ENCODE measurements around the gene EGR2.

The EGR2 gene

DNA sequence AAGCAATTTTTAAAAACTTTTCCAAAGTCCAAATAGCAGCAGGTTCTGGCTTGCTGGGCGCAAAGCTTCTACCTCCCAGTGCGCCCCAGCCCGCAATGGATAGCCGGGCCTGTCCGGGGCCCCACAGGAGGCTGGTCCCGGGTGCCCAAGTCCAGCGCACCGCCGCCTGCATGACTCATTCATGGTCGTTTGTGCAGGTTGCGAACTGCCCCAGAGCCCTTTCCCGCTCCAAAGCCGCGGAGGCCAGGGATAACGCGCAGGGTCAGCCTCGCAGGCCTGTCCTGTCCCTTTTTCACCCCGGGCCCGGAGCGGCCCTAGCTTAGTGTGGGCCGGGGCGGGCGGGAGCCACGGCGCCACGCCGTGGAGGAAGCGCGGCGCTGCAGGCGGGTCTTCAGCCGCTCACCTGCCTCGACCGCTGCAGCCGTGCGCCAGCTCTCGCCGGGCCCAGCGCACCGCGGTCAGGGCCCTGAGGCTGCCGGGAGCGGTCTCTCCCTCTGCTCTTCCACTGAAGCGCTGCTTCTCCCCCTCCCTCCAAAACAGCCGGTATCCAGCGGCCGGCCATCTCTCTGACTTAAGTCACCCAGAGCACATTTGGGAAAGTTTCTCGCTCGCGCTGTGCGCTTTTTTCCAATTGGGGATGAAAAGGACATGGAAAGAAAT is 1.7 kb upstream of the EGR2 start:
- peak in 1 of 2 donors; percentile 43 for DNase-seq

DNA sequence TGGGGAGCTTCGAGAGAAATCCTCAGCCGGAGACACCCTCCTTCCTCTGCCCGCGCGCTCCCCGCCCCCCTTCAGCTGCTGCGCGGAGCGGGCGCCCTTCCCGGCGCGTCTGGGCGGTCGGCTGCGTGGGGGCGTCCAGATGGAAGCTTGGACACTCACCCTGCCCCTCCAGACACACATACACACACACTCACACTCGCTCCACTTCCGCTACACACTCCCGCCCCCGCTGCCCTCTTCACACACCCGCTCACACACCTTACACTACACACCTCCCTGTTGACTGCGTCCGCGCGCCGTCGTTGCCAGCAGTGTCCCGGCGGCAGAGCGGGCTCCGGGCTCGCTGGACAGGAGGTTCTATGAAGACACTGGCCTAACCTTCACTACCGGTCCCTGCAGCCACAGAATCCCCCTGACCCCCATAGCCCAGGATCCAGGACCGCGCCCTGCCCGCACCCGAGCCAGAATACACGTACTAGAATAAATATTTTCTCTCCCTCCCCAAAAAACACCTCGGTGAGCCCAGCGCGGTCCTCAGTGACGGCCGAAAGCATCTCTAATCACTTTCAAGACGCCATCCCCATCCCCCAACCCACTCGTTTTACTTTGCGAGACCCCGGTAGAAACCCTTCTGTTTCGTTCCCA is 1.1 kb upstream of the EGR2 start:
- DNase-seq: peak in 1 of 2 donors; percentile 37

DNA sequence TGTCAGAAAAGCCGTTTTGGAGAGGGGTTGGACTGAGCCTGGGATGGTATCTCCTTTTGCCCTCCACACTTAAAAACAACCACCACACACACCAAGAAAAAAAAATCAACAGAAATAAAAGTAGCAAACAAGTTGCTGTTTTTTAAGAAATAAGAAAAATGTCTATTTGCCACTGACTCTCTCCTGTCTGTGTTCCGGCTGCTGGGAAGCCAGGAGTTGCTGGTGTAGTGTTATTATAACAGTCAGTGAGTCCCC is 163 bp downstream of the EGR2 start:
- DNase-seq: no peak

- no peak for DNase-seq
These were observed 638 bp downstream of the EGR2 start for GRCh38 chr10:62815381-62816075.

- no peak for DNase-seq
These were observed 1.3 kb downstream of the EGR2 start for GRCh38 chr10:62814756-62815380.

DNA sequence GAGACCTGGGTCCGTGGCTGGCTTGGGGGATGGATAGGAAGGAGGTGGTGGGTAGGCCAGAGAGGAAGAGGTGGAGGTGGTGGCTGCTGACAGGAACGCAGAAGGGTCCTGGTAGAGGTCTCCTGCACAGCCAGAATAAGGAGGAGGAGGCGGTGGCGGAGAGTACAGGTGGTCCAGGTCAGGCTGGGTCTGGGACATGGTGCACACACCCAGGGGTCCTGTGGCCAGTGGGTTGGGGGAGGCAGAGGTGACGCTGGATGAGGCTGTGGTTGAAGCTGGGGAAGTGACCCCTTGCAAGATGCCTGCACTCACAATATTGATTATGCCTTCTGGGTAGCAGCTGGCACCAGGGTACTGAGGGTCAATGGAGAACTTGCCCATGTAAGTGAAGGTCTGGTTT is 2.2 kb downstream of the EGR2 start:
- DNase-seq: no peak

DNA sequence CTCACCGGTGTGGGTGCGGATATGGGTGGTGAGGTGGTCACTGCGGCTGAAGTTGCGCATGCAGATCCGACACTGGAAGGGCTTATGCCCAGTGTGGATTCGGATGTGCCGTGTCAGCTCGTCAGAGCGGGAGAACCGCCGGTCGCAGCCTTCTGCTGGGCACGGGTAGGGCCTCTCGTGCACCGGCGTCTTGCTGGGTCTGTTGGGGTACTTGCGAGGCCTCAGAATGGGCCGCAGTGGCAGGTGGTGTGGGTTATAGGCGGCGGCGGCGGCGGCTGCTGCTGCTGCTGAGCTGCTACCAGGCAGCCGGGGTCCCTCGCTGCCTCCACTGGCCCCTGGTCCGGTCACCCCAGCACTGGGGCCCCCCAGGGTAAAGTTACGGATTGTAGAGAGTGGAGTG is 2.7 kb downstream of the EGR2 start:
- no peak for DNase-seq

DNA sequence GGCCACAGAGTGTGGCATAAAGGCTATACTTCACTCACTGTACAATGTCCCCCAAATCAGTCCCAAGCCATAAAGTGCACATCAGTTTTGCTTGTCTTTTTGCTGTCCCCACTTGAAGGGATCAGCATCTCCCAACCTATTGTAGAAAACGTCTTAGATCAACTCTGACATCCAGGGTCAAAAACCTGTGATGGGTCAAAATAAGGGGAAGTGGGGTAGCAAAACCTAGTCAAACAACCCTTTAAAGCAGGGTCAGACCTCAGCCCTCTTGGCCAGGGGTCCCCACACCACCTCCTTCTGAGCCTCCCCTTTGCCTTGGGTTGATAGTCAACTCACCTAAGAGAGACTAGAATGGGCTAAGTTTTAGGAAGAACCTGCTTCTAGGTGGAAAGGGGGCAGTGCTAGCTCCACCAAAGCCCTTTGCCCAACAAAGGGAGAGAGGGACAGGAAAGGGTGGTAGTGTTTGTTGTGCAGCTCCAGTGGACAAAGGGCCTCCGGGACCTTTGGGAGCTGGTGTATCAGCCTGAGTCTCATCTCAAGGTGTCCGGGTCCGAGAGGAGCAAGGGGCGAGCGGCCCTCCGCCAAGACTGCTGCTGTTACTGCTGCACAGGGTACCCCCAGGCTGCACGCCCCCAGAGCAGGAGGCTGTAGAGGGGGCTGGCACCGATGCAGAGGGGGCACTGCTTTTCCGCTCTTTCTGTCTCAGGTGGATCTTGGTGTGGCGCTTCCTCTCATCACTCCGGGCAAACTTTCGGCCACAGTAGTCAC is 3.3 kb downstream of the EGR2 start:
- no peak for DNase-seq

GRCh38 chr10:62811159-62811875 is 4.8 kb downstream of the EGR2 start:
- DNase-seq: no peak

- DNase-seq: no peak
These were observed 5.8 kb downstream of the EGR2 start for GRCh38 chr10:62810156-62810902.

GRCh38 chr10:62806251-62806650 is 9.9 kb downstream of the EGR2 start:
- no peak for DNase-seq

DNA sequence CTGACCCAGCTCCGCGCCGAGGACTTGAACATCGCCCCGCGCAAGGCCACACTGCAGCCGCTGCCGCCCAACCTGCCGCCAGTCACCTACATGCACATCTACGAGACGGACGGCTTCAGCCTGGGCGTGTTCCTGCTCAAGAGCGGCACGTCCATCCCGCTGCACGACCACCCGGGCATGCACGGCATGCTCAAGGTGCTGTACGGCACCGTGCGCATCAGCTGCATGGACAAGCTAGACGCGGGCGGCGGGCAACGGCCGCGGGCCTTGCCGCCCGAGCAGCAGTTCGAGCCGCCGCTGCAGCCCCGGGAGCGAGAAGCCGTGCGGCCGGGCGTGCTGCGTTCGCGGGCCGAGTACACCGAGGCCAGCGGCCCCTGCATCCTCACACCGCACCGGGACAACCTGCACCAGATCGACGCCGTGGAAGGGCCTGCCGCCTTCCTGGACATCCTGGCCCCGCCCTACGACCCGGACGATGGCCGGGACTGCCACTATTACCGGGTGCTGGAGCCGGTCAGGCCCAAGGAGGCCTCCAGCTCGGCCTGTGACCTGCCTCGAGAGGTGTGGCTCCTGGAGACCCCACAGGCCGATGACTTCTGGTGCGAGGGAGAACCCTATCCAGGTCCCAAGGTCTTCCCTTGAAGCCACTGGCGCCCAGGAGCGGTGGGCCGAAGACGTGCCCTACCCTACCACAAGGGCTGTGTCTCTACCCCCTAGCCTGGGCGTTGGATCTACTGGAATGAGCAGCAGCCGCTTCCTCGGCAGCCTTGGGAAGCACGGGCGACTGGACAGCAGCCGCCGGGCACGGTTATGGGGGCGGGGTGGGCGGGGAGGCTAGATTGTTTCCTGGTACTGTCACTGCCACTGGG is 10.7 kb downstream of the EGR2 start:
- no peak for DNase-seq

DNA sequence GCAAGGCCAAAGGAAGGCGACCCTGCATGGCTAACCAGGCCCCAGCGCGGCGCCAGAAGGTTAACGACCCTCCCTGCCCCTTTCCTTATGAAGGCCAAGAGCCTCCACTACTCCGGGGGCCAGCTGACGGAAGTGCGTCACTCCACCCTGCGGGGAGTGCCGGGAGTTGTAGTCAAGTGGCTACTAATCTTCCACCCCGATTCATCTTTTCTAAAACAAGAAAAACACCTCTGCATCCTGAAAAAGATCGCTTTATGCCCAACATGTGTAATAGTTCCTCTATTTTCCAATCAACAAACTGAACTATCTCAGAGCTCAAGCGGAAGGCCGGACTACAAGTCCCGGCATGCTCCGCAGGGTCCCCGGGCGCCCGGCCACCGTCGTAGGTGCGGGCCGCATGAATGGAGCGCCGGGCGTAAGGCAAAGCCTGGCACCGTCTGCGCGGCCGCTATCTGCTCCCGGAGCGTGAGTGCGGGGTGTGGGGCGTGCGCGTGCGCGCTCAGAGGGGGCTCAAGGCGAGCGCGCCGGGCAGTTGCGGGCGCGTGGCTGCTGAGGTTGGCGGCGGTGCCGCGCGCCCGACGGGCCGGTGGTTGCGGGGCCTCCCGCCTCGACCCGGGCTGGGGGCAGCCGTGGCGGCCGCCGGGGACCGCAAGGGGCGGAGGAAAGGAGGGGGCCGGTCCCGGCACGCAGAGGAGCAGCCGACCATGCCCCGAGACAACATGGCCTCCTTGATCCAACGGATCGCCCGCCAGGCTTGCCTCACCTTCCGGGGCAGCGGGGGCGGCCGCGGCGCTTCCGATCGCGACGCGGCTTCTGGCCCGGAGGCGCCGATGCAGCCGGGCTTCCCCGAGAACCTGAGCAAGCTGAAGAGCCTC is 11.6 kb downstream of the EGR2 start, which contains the start of gene ADO:
ADO (plus strand) TSS at position 365 of the 875 bp plus-strand sequence; CDS start at position 705, 340 bp downstream.
- peak; percentile 87 to 95 for DNase-seq

- no peak for DNase-seq
These were observed 12.3 kb downstream of the EGR2 start for GRCh38 chr10:62803724-62804355.

GRCh38 chr10:62801871-62802270 is 14.3 kb downstream of the EGR2 start:
- no peak for DNase-seq

- no peak for DNase-seq
These were observed 19.3 kb downstream of the EGR2 start for GRCh38 chr10:62796896-62797295.

GRCh38 chr10:62795762-62796161 is 20.4 kb downstream of the EGR2 start:
- no peak for DNase-seq

DNA sequence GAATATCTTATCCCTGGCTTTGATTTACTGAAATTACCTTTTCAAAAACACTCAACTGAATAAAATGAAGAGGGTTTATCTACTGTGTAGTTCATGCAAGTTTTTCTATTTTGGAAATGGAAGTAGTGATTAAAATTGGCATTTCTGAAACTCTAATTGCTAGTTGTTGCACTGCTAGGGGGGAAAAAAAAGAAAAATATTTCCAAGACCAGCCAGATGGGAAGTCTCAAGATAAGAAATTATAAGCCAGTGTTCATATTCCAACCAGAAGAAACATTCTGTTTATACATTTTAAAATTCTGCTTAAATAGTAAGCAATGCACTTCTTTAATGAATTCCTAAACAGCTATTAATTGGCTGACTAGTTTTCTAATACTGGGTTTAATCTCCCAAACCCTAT is 21.1 kb downstream of the EGR2 start:
- no peak for DNase-seq

GRCh38 chr10:62794306-62794705 is 21.9 kb downstream of the EGR2 start:
- DNase-seq: no peak
